ENCODE measurements around the gene PPP4R3B.

DNA sequence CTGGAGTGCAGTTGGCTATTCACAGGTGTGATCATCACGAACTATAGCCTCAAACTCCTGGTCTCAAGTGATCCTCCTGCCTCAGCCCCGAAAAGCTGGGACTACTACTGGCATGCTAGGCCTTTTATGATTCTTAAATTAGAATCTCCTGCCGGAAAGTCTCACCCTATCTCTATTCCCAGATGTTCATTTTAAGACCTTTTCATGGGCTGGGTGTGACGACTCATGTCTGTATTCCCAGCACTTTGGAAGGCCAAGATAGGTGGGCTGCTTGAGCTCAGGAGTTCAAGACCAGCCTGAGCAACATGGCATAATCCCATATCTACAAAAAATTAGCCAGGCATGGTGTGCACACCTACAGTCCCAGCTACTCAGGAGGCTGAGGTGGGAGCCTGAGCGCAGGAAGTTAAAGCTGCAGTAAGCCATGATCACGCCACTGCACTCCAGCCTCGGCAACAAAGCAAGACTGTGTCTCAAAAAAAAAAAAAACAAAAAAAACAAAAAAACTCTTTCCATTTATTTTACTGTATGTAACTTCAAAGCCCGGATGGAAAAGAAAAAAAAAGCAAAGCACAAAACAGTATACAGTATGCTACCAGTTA, 8.1 kb downstream of the PPP4R3B start:
- no peak for TF ChIP-seq POLR2A (IDR thresholded peaks at IDR 0.05; ENCODE audit: low read depth)
- TF ChIP-seq, protein P1, sequence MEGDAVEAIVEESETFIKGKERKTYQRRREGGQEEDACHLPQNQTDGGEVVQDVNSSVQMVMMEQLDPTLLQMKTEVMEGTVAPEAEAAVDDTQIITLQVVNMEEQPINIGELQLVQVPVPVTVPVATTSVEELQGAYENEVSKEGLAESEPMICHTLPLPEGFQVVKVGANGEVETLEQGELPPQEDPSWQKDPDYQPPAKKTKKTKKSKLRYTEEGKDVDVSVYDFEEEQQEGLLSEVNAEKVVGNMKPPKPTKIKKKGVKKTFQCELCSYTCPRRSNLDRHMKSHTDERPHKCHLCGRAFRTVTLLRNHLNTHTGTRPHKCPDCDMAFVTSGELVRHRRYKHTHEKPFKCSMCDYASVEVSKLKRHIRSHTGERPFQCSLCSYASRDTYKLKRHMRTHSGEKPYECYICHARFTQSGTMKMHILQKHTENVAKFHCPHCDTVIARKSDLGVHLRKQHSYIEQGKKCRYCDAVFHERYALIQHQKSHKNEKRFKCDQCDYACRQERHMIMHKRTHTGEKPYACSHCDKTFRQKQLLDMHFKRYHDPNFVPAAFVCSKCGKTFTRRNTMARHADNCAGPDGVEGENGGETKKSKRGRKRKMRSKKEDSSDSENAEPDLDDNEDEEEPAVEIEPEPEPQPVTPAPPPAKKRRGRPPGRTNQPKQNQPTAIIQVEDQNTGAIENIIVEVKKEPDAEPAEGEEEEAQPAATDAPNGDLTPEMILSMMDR (IDR thresholded peaks at IDR 0.05), result no peak
- TF ChIP-seq POLR2AphosphoS5 (IDR thresholded peaks at IDR 0.05), result no peak
- TF ChIP-seq EP300 (IDR thresholded peaks at IDR 0.05), result no peak
